RWPE1 (cell line): ENCODE data around the gene TTBK2.

Source experiments
- CTCF ChIA-PET: fragments of 350-600 bp; sonication (Branson Sonifier 250); formaldehyde crosslinking; extraction: SDS; loops from one replicate; lab custom pipeline; 2021; lab: Yijun Ruan, JAX
- POLR2A ChIA-PET: fragments of 400-600 bp; formaldehyde crosslinking; extraction: SDS; loops from one replicate; lab custom pipeline; 2020; ENCODE audit warnings: antibody characterized with exemption; ENCODE audit not compliant: low non-redundant PET; lab: Yijun Ruan, JAX
- DNase-seq: peaks from one replicate; pipeline ENCODE4 v3.0.0; 2012; ENCODE audit warnings: low spot score
- H3K27ac ChIP-seq: fragments of 450-650 bp; 2 replicates; pipeline ENCODE4 v1.5.1; 2017
- CTCF ChIP-seq: fragments of 450-650 bp; conservative IDR thresholded peaks from 2 replicates; pipeline ENCODE4 v1.5.1; 2017; ENCODE audit warnings: low read depth, mild to moderate bottlenecking

The TTBK2 gene

GRCh38 chr15:42929306-42929848 lies 8.8 kb upstream of the TTBK2 start:
- POLR2A ChIA-PET, result no interaction called here
- H3K27ac ChIP-seq, result no peak overlapping the region
- no peak for TF ChIP-seq CTCF
- CTCF ChIA-PET, result no interaction called here
- no peak for DNase-seq

- POLR2A ChIA-PET, result interaction anchor here (0.6 kb wide), 1 partner anchor 125 kb away, joined by 4 read pairs; no protein-coding TSS in a partner anchor
- TF ChIP-seq CTCF, result no peak
- CTCF ChIA-PET, result interaction anchor here (0.5 to 1.2 kb wide), 2 partner anchors 184 to 190 kb away, joined by 3 read pairs; no protein-coding TSS in a partner anchor
- H3K27ac ChIP-seq, result peak overlapping the region; percentile 85
- DNase-seq, result no peak
These were observed 759 bp upstream of the TTBK2 start for GRCh38 chr15:42921342-42921731.

- no peak for TF ChIP-seq CTCF
- CTCF ChIA-PET, result no interaction called here
- DNase-seq, result no peak
- POLR2A ChIA-PET, result no interaction called here
- peak overlapping the region; percentile 85 for H3K27ac ChIP-seq
These were observed 619 bp downstream of the TTBK2 start for GRCh38 chr15:42919799-42920518.

GRCh38 chr15:42919308-42919707 lies 1.3 kb downstream of the TTBK2 start:
- DNase-seq, result no peak
- CTCF ChIA-PET, result no interaction called here
- H3K27ac ChIP-seq, result no peak overlapping the region
- TF ChIP-seq CTCF, result no peak
- POLR2A ChIA-PET, result no interaction called here

- no peak for TF ChIP-seq CTCF
- no peak for DNase-seq
- H3K27ac ChIP-seq, result no peak overlapping the region
- ChIA-PET CTCF (interaction anchor here (1.2 kb wide), 1 partner anchor 8 kb away, joined by 7 read pairs; no protein-coding TSS in a partner anchor), POLR2A (no interaction called here)
These were observed 2.5 kb downstream of the TTBK2 start for GRCh38 chr15:42918047-42918446.

- no peak for TF ChIP-seq CTCF
- H3K27ac ChIP-seq, result no peak overlapping the region
- DNase-seq, result no peak
- CTCF ChIA-PET, result interaction anchor here (1.0 kb wide), 1 partner anchor 10 kb away, joined by 3 read pairs; no protein-coding TSS in a partner anchor
- POLR2A ChIA-PET, result no interaction called here
These were observed 4.8 kb downstream of the TTBK2 start for GRCh38 chr15:42915654-42916315.
